GM23338 (cell line): ENCODE measurements around the gene GLI3. TPM values are rescaled to one million over a fixed set of nuclear protein-coding genes. Genes with fewer than 3 reads are reported as not detected.

Experiments used
- ATAC-seq: fragments of 200-7000 bp; cut with Tn5 transposase; 3 replicates; pipeline ENCODE4 v1.9.1; 2020
- DNase-seq: peaks from one replicate; pipeline ENCODE4 v3.0.0-alpha.2; 2015; ENCODE audit warnings: low spot score
- H2AFZ ChIP-seq: fragments of 200-600 bp; sonication (generic); 2 replicates; pipeline ENCODE4 v1.8.0; 2016; ENCODE audit warnings: antibody characterized with exemption, mild to moderate bottlenecking, moderate library complexity
- H3F3A ChIP-seq: fragments of 200-600 bp; sonication (generic); replicated peaks from 2 replicates; pipeline ENCODE4 v1.8.0; 2017; ENCODE audit warnings: antibody characterized with exemption, mixed run types, low read depth
- H3K27ac ChIP-seq: fragments of 200-600 bp; sonication (generic); 2 replicates; pipeline ENCODE4 v1.6.1; 2016; ENCODE audit warnings: low read depth
- H3K27me3 ChIP-seq: fragments of 200-600 bp; sonication (generic); 2 replicates; pipeline ENCODE4 v1.8.0; 2016; ENCODE audit warnings: mild to moderate bottlenecking, mixed run types, moderate library complexity; ENCODE audit not compliant: insufficient read depth
- H3K36me3 ChIP-seq: fragments of 200-600 bp; sonication (generic); 2 replicates; pipeline ENCODE4 v1.8.0; 2016; ENCODE audit warnings: mild to moderate bottlenecking; ENCODE audit not compliant: insufficient read depth
- H3K4me1 ChIP-seq: fragments of 200-600 bp; sonication (generic); 2 replicates; pipeline ENCODE4 v1.8.0; 2016; ENCODE audit warnings: mild to moderate bottlenecking, moderate library complexity; ENCODE audit not compliant: insufficient read depth
- H3K4me2 ChIP-seq: fragments of 200-600 bp; sonication (generic); 2 replicates; pipeline ENCODE4 v1.7.1; 2017; ENCODE audit warnings: mixed run types
- H3K4me3 ChIP-seq: fragments of 200-600 bp; sonication (generic); 2 replicates; pipeline ENCODE4 v1.6.1; 2016; ENCODE audit warnings: mixed run types
- H3K79me2 ChIP-seq: fragments of 200-600 bp; sonication (generic); replicated peaks from 2 replicates; pipeline ENCODE4 v1.8.0; 2017; ENCODE audit warnings: mild to moderate bottlenecking; ENCODE audit not compliant: insufficient read depth
- H3K9me2 ChIP-seq: fragments of 200-600 bp; sonication (generic); 2 replicates; pipeline ENCODE4 v1.8.0; 2017; ENCODE audit not compliant: insufficient read depth
- H4K20me1 ChIP-seq: fragments of 200-600 bp; sonication (generic); replicated peaks from 2 replicates; pipeline ENCODE4 v1.8.0; 2017; ENCODE audit warnings: mild to moderate bottlenecking; ENCODE audit not compliant: insufficient read depth
- H3K27ac Mint-ChIP-seq: 2 replicates; pipeline ENCODE4 v1.8.0; 2020; ENCODE audit warnings: inconsistent platforms, mild to moderate bottlenecking, moderate library complexity, mixed read lengths
- H3K27me3 Mint-ChIP-seq: 3 replicates; pipeline ENCODE4 v1.8.0; 2022; ENCODE audit warnings: low read depth, mild to moderate bottlenecking, moderate library complexity, mixed read lengths, inconsistent platforms; ENCODE audit not compliant: insufficient read depth, poor library complexity
- H3K36me3 Mint-ChIP-seq: 3 replicates; pipeline ENCODE4 v1.8.0; 2021; ENCODE audit warnings: low read depth, mild to moderate bottlenecking, inconsistent platforms, moderate library complexity, mixed read lengths
- H3K4me1 Mint-ChIP-seq: 3 replicates; pipeline ENCODE4 v1.8.0; 2020; ENCODE audit warnings: mild to moderate bottlenecking, inconsistent platforms, mixed read lengths
- H3K4me3 Mint-ChIP-seq: 3 replicates; pipeline ENCODE4 v1.8.0; 2021; ENCODE audit warnings: moderate library complexity, mild to moderate bottlenecking, inconsistent platforms, mixed read lengths
- H3K9me3 Mint-ChIP-seq: 3 replicates; pipeline ENCODE4 v1.8.0; 2020; ENCODE audit warnings: moderate library complexity, mild to moderate bottlenecking, inconsistent platforms, mixed read lengths
- CREB1 ChIP-seq: fragments of 250-450 bp; sonication (Bioruptor Pico); IDR thresholded peaks from 2 replicates; pipeline ENCODE4 v1.5.0; 2020; ENCODE audit warnings: low read depth, mild to moderate bottlenecking, moderate library complexity
- EZH2 ChIP-seq: fragments of 200-600 bp; sonication (generic); IDR thresholded peaks from one replicate; pipeline ENCODE4 v1.8.0; 2017; ENCODE audit warnings: antibody characterized with exemption, mild to moderate bottlenecking, low read depth; ENCODE audit not compliant: unreplicated experiment
- EZH2phosphoT487 ChIP-seq: fragments of 200-600 bp; sonication (generic); IDR thresholded peaks from one replicate; pipeline ENCODE4 v1.8.1; 2018; ENCODE audit warnings: antibody characterized with exemption; ENCODE audit not compliant: unreplicated experiment
- JUNB ChIP-seq: IDR thresholded peaks from one replicate; pipeline ENCODE4 v1.6.1; 2016; ENCODE audit warnings: antibody characterized with exemption; ENCODE audit not compliant: unreplicated experiment
- NANOG ChIP-seq: IDR thresholded peaks from 2 replicates; pipeline ENCODE4 v1.6.1; 2016; ENCODE audit warnings: antibody characterized with exemption, borderline replicate concordance
- POLR2AphosphoS5 ChIP-seq: IDR thresholded peaks from 2 replicates; pipeline ENCODE4 v1.6.1; 2016; ENCODE audit warnings: antibody characterized with exemption, low read depth
- REST ChIP-seq: IDR thresholded peaks from one replicate; pipeline ENCODE4 v1.6.1; 2018; ENCODE audit warnings: antibody characterized with exemption; ENCODE audit not compliant: unreplicated experiment
- STAT1 ChIP-seq: IDR thresholded peaks from one replicate; pipeline ENCODE4 v1.6.1; 2016; ENCODE audit warnings: antibody characterized with exemption; ENCODE audit not compliant: unreplicated experiment
- ZNF114 ChIP-seq: fragments of 250-450 bp; sonication (Bioruptor Pico); IDR thresholded peaks from 2 replicates; pipeline ENCODE4 v1.5.0; 2020; ENCODE audit warnings: mild to moderate bottlenecking, moderate library complexity
- ZNF331 ChIP-seq: fragments of 250-450 bp; sonication (Bioruptor Pico); IDR thresholded peaks from 2 replicates; pipeline ENCODE4 v1.5.0; 2020; ENCODE audit warnings: low read depth, mild to moderate bottlenecking, moderate library complexity
- ZNF462 ChIP-seq: fragments of 250-450 bp; sonication (Bioruptor Pico); IDR thresholded peaks from 2 replicates; pipeline ENCODE4 v1.5.0; 2020; ENCODE audit warnings: mild to moderate bottlenecking, moderate library complexity
- polyA plus RNA-seq: library from polyadenylated mRNA; unstranded; fragments of >200 nt; fragmentation: Nextera tagmentation; extraction: Ambion mirVana; gene quantifications from 2 replicates; pipeline ENCODE4 v1.2.1, GENCODE V29; 2016
- total RNA-seq: library from RNA; depleted of rRNA; stranded (reverse); fragments of >200 nt; shearing (Covaris generic); gene quantifications from 2 replicates; pipeline ENCODE4 v1.2.3, GENCODE V29; 2014
- TF ChIP-seq, protein P1 (sequence below): IDR thresholded peaks from 2 replicates; pipeline ENCODE4 v1.6.1; 2016; ENCODE audit warnings: antibody characterized with exemption
- TF ChIP-seq, protein P2 (sequence below), 2 experiments: fragments of 200-600 bp in 1 of 2; sonication (generic) in 1 of 2; conservative IDR thresholded peaks; 2 replicates each; pipeline versions ENCODE4 v1.5.1 to v1.6.1; 2016 to 2017; ENCODE audit warnings: antibody characterized with exemption in 2 of 2, low read depth in 2 of 2, mild to moderate bottlenecking in 2 of 2, moderate library complexity in 1 of 2

The GLI3 gene
- total and polyA plus RNA-seq, 2 experiments from 2014 or later = 16.1 to 17.9 TPM

GRCh38 chr7:41928781-41929180 lies 308.2 kb downstream of the GLI3 start:
- no peak for DNase-seq

More at GRCh38 chr7:41928781-41929180, 308.2 kb downstream of the GLI3 start:
- Histone ChIP-seq H3K4me1 (peaks cover 6% of the 10 kb centered on the region; the same call in 1 of the 2 replicates), H2AFZ (no peak overlapping the region), H3K36me3 (no peaks in the 10 kb centered on the region), H3K9me2 (peaks cover 19% of the 10 kb centered on the region), H3K4me2 (no peak overlapping the region), H3F3A (no peaks in the 10 kb centered on the region), H3K79me2 (no peaks in the 10 kb centered on the region), H3K4me3 (no peak overlapping the region), H3K27ac (no peak overlapping the region), H3K27me3 (no peaks in the 10 kb centered on the region), H4K20me1 (no peaks in the 10 kb centered on the region)
- peaks cover 8% of the 10 kb centered on the region for H3K4me1 Mint-ChIP-seq
- no peak for ATAC-seq
- TF ChIP-seq, protein P1, sequence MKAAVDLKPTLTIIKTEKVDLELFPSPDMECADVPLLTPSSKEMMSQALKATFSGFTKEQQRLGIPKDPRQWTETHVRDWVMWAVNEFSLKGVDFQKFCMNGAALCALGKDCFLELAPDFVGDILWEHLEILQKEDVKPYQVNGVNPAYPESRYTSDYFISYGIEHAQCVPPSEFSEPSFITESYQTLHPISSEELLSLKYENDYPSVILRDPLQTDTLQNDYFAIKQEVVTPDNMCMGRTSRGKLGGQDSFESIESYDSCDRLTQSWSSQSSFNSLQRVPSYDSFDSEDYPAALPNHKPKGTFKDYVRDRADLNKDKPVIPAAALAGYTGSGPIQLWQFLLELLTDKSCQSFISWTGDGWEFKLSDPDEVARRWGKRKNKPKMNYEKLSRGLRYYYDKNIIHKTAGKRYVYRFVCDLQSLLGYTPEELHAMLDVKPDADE = no peak
- TF ChIP-seq EZH2 (no peak), ZNF331 (CRISPR knock-in tag) (no peak), REST (no peak), EZH2phosphoT487 (no peak), JUNB (no peak), POLR2AphosphoS5 (no peak), NANOG (no peak), ZNF114 (CRISPR knock-in tag) (no peak), CREB1 (CRISPR knock-in tag) (no peak), STAT1 (no peak), ZNF462 (CRISPR knock-in tag) (no peak)
- TF ChIP-seq, protein P2, sequence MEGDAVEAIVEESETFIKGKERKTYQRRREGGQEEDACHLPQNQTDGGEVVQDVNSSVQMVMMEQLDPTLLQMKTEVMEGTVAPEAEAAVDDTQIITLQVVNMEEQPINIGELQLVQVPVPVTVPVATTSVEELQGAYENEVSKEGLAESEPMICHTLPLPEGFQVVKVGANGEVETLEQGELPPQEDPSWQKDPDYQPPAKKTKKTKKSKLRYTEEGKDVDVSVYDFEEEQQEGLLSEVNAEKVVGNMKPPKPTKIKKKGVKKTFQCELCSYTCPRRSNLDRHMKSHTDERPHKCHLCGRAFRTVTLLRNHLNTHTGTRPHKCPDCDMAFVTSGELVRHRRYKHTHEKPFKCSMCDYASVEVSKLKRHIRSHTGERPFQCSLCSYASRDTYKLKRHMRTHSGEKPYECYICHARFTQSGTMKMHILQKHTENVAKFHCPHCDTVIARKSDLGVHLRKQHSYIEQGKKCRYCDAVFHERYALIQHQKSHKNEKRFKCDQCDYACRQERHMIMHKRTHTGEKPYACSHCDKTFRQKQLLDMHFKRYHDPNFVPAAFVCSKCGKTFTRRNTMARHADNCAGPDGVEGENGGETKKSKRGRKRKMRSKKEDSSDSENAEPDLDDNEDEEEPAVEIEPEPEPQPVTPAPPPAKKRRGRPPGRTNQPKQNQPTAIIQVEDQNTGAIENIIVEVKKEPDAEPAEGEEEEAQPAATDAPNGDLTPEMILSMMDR (conservative IDR thresholded peaks at IDR 0.05; ENCODE audit: low read depth in 2 of 2) = no peak
- no peaks in the 10 kb centered on the region for H3K9me3 Mint-ChIP-seq
- no peaks in the 10 kb centered on the region for H3K36me3 Mint-ChIP-seq
- no peak overlapping the region for H3K4me3 Mint-ChIP-seq
- peaks cover 4% of the 10 kb centered on the region for H3K27me3 Mint-ChIP-seq
- H3K27ac Mint-ChIP-seq = no peak overlapping the region
